ENCODE results near the gene TACC3.

The TACC3 gene

GRCh38 chr4:1778642-1779392, 57.5 kb downstream of the TACC3 start:
- DNase-seq: no peak

DNA sequence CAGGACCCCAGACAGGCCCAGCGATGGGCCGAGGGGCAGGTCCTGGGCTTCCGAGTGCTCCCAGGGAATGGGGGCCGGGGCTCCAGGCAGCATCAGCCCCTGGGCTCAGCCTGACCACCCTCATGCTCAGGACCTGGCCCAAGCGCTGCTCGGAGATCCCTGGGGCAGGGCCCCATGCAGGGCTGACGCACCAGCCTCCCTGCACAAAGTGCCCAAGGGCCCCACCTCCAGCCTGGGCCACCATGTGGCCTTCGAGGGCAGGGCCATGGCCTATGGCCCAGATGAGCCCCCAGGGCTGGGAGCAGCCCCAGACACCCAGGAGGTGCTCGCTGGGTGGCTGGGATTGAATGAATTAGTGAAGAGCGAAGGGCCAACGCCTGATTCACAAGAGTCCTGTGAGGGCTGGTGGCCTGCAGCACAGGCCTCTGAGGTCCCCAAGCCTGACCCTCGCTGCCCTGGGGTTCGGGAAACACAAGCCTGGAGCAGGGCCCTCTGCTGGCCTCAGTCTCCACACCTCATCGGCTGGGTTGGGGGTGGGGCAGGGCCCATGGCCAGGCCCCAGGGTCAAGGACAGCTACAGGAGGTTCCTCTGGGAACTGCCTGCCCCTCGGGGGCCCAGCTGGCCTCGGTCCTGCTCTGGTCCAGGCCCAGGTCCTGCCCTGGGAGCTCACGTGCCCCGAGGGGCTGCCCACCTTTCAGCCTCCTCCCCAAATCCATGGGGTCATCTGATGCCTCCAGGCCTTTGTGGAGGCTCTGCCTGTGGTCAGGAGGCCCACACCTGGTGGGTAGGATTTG, 58.5 kb downstream of the TACC3 start:
- DNase-seq: no peak

GRCh38 chr4:1780435-1780834, 59.1 kb downstream of the TACC3 start:
- DNase-seq: no peak

DNA sequence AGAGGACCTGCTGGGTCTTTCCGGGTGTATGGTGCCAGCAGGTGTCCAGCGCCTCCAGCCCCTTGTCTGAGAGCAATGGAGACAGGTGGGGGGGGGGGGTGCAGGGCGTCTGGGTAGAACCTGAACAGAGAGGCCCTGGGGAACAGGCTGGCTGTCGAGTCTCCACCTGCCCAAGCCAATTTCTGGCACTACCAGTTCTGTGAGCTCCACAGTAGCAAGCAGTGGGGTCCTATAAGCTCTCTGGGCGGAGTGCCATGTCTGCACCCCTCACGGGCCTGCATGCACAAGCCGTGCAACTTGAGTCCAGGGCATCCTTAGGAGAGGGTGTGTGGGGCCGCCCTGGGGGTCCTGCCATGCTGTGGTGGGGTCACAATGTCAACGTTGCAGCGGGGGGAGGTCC, 61.7 kb downstream of the TACC3 start:
- no peak for DNase-seq

DNA sequence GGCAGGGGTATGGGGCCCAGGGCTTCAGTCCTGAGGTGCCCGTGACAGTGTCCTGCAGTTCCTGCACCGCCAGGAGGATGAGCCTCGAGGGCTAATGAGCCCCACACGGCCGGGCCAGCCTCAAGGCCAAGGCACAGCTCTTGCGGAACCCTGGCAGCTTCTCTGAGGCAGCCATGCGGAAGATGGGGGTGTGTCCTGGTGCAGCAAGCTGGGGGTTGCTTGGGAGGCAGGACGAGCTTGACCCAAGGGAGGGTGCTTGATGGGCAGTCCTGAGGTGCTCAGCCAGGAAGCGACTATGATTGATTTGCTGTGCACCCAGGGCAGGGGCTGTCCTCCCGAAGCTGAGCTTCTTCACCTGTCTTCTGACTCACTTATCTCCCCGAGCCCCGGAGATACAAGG, 62.6 kb downstream of the TACC3 start:
- DNase-seq: no peak

- no peak for DNase-seq
Measured at GRCh38 chr4:1784395-1784788, 63.1 kb downstream of the TACC3 start.

DNA sequence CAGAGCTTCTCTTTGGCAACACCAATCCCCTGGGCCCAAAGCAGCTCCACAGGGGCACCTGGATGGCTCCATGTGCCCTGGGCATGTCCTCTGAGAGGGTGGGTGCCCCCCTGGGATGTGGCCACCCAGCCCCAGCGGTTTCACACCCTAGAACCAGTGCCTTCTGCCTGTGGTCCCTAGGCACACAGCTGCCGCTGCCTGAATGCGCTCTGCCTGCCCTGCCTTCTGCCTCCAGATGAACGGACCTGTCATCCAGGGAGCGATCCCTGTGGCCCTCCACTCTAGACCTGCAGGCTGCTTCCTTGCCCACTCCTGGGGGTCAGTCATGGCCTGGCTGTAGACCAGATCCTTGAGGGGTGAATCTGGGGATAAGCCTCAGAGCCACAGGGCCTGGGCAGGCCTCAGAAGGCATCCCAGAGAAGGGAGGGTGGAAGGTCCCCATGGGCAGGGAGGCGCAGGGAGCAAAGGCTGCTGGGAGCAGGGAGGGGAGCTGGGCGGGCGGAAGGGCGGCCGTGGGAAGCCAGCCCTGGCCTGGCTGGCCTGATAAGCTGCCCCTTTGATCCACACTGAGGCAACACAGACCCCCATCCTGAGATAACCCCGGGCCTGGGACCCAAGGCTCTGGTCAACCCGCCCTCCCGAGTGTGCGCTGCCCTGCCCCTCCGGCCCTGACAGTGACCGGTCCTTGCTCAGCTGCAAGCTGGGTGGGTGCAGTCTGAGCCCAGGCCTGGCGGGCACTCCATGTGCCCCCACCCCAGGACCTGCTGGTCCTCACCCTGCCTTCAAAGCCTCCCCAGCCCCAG, 63.7 kb downstream of the TACC3 start:
- DNase-seq: no peak

DNA sequence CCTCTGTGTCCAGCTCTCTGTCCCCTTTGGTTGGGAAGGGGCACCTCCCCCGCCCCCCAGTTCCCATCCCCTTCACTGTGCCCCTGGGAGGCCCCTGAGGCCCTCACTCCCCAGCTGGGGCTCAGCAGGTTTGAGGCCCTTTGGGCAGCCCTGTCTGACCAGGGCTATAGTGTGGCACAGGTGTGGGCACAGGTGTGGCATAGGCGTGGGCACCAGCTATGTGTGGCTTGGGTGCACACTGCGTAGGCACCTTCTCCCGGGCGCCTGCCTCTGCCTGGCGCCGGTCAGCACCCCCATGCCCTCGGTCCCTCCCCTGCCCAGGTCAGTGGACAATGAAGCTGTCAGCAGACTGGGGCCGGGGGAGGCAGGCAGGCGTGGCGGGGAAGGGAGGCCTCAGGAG, 64.3 kb downstream of the TACC3 start:
- DNase-seq: no peak

DNA sequence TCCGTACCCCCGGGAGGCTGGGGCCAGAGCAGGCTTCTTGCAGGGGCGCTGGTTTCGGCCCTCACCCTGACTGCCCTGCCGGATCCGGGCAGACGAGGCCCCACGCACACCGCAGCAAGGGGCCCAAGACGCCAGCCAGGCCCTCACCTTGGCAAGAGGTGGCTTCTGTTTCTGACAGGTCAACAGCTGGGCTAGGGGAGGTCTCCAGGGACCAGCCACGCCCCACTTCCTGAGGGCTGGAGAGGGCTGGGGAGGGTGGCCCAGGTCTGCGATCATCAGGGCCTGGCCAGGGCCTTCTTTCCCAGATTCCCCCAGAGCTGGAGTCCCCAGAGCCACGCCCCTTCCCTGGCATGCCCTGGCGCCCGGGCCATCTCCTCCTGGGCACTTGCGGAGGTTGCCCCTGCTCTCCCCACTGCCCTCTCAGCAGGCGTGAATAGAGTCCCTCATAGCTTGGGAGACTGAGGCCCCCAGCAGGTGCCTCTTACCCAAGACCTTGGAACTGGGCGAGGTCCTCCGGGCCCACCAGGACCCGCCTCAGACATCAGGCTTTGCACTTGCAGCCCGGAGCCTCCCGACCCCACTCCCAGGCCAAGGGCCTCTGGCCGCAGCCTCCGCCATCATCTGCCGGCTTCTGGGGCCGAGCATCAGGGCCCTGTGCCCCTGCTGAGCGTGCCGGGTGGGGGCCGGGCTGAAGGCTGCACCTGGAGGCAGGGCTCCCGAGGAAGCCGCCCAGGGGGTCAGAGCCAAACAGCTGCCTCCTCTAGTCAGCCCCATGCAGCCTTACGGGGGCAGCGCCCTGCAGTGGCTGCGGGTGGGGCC, 65.4 kb downstream of the TACC3 start:
- no peak for DNase-seq

DNA sequence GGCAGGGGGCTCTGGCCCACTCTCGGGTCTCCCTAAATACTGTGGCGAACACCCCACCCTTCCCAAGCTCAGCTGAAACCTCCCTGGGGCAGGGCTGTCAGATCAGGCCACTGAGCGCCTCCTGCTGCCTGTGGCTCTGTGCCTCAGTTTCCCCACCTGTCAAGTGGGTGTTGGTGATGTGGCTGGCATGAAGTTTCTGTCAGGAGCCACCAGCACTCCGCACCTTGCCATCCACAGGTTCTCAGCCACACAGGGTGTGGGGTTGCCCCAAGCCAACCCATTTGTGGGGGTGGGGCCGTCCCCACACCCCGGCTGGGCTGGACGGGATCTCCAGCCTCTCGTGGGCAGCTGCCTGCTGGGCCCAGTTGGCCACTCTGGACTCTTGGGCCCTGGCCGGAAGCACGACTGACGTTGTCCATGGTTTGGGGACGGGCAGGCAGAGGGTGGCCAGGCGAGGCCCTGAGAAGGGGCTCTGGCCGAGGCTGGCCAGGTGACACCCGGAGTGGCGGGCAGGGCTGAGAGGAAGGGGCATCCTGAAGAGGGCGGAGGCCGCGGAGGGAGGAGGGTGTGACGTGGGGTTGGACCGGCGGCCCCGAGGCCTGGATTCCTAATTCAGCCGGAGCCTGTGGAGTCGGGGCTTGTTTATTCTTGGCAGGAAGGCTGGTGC, 66.2 kb downstream of the TACC3 start:
- DNase-seq: no peak

DNA sequence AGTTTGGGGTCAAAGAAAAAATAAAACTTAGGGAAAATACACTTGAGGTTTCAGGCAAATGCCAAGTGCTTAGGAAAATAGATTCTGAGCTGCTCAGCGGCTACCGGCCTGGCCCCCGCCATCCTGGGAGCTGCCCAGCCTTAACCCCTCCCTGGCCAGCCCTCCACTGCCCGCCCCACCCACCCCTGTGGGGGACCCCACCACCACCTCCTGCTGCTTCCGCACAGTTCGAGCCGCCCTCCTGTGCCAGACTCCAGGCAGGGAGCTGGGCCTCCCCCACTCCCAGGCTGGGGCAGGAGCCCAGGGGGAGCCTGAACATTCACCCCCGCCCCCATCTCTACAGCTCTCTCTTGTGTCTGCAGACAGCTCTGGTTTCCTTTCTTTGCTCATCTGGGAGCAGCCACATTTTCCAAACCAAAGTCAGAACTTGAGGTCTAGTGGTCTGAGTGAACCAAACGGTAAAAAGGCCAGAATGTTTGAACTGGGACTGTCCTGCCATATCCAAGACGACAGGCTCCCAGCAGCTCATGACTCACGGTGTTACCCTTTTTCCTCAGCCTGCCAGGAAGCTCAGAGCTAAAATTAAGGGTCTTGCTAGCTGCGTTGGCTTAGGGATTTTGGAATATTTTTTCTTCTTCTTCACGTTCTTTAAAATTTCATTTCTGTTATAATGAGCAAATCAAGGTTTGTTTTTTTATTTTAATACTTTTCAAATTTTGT, 67.1 kb downstream of the TACC3 start:
- DNase-seq: no peak

DNA sequence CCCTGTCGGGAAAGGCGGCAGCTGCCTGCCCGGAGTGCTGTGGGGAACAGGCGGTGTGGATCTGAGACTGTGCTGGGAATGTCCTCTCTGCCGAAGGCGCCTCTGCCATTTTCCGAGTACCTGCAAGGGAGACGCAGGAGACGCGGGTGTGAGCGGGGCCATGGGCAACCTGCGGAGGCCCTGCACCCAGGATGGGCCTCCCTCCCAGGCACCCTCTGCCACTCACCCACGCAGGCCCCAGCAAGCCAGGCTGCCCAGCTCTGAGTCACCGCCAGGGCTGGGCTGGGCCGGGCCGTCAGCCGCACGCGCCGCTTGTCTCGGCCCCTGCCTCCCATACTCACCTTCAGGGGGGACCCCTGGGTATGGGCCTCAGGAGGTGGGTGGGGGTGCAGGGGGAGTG, 68.2 kb downstream of the TACC3 start:
- DNase-seq: no peak

DNA sequence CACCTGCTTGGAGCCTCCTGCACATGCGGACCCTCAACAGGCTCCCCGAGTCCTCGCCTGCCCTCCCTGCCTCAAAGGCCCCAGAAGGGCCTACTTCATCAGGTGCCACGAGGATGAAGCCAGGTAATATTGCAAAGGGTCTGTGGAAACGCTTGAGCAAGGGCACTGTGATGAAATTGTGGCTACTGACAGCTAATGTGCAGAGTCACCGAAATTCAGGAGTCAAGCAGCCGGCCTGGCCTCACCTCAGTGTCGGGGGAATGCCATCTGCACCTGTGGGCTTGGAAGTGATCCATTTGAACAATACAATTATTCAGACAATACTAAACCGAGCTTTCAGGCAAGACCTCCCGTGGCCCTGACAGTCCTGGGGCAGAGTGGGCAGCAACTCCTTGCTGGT, 68.7 kb downstream of the TACC3 start:
- no peak for DNase-seq

- no peak for DNase-seq
Measured at GRCh38 chr4:1792158-1792831, 71.0 kb downstream of the TACC3 start.

GRCh38 chr4:1792832-1793495, 71.6 kb downstream of the TACC3 start, which contains the start of gene FGFR3:
Gene FGFR3 (plus strand): TSS chr4:1793293. CDS start chr4:1793935, 642 bp downstream.
- no peak for DNase-seq

DNA sequence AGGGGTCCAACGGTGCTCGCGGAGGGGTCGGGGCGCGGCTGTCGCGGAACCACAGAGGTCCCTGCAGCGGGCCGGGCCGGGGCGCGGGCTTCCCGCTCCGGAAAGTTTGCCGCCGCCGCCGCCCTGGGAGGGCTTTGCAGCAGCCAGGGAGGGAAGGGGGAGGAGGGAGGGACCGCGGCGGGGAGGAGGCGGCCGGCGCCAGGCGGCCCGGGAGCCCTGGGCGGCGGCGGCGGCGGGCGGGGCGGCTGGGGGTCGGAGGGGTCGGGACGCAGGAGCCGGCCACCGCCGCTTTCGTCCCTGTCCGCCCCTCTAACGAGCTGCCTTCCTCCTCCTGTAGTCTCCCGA, 72.1 kb downstream of the TACC3 start:
- no peak for DNase-seq

DNA sequence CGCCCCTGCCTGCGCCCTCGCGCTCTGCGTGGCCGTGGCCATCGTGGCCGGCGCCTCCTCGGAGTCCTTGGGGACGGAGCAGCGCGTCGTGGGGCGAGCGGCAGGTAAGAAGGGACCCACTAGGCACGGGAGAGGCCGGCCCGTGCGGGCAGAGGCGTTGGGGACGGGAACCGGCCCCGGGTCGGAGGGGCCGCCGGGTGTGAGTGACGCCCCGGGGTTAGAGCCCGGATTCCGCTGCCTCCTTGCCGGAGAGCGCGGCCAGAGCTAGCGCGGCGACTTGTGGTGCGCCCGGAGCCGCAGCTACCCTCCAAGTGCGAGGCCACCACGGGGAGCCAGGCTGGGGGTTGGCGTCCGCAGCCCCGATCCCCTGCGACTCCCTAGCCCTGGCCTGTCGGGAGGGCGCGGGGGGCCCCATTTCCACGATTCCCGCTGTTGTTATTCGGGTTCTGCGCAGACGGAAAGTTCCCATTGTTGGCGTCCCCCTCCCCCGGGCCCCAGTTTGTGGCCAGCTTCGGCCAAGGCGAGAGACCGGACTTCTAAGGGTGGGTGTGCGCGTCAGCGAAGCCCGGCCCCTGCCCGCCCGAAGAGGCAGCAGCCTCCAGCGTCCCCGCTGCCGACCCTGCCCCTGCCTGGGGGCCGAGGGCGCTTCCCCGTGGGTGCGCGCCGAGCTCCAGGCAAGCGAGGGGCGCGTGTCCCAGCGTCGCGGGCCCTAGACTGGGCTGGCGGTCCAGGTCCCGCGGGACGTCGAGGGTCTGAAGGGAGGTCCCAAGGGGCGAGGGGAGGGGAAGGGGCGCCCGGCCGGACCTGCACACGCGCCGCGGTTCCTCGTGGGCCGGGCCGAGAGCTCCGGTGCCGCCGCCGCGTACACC, 72.9 kb downstream of the TACC3 start:
- DNase-seq: no peak
